Measurements from ENCODE around the gene MUC12. TPM values are rescaled to one million over a fixed set of nuclear protein-coding genes. Genes with fewer than 3 reads are reported as not detected.
"Not testable (repeated sequence)": the region's sequence is repeated elsewhere in the genome, so short reads cannot be mapped to it uniquely, and the experiment has no call there.

MUC12 gene
- polyA plus RNA-seq, 4 donors, result 0.10 to 0.24 TPM; not detected in 2

GRCh38 chr7:101058355-101058754 lies 89.0 kb downstream of the MUC12 start:
- peak; percentile 38 to 57 (median 52) for DNase-seq (ENCODE audit: low read depth in 4 of 4, low spot score in 3 of 4)

- DNase-seq (ENCODE audit: low read depth in 4 of 4, low spot score in 3 of 4), result no peak
Observed at GRCh38 chr7:101059620-101059942, 90.2 kb downstream of the MUC12 start.

- DNase-seq (ENCODE audit: low read depth in 4 of 4, low spot score in 3 of 4), result no peak
Observed at GRCh38 chr7:101060992-101061391, 91.6 kb downstream of the MUC12 start.

- DNase-seq (ENCODE audit: low read depth in 4 of 4, low spot score in 3 of 4), result not testable (repeated sequence)
Observed at GRCh38 chr7:101064176-101064550, 94.8 kb downstream of the MUC12 start.

GRCh38 chr7:101065162-101065561 lies 95.8 kb downstream of the MUC12 start:
- DNase-seq (ENCODE audit: low read depth in 4 of 4, low spot score in 3 of 4), result not testable (repeated sequence)

GRCh38 chr7:101066141-101066832 lies 96.9 kb downstream of the MUC12 start:
- no peak for DNase-seq (ENCODE audit: low read depth in 4 of 4, low spot score in 3 of 4)

GRCh38 chr7:101066833-101067177 lies 97.4 kb downstream of the MUC12 start:
- no peak for DNase-seq (ENCODE audit: low read depth in 4 of 4, low spot score in 3 of 4)

GRCh38 chr7:101068401-101068800 lies 99.0 kb downstream of the MUC12 start:
- no peak for DNase-seq (ENCODE audit: low read depth in 4 of 4, low spot score in 3 of 4)

Other genes starting within 250 kb of the MUC12 start
- under 1 TPM in 2 of 4 donors, not detected in 2; 0.08 to 0.16 TPM for gene EPO, start 249.1 kb upstream of the MUC12 start, polyA plus RNA-seq (ENCODE audit: insufficient read length in 4 of 4)
- under 1 TPM in 1 of 4 donors, not detected in 3; 0.04 TPM for gene ZAN, start 236.0 kb upstream of the MUC12 start, polyA plus RNA-seq (ENCODE audit: insufficient read length in 4 of 4)
- 10 to 100 TPM; 86.1 to 96.3 (median 89.4) TPM for gene EPHB4, start 142.0 kb upstream of the MUC12 start, polyA plus RNA-seq (ENCODE audit: insufficient read length in 4 of 4)
- gene SLC12A9, start 116.9 kb upstream of the MUC12 start, polyA plus RNA-seq (ENCODE audit: insufficient read length in 4 of 4), result 10 to 100 TPM; 19.5 to 28.5 (median 24.9) TPM
- 10 to 100 TPM; 66.1 to 91.5 (median 70.6) TPM for gene TRIP6, start 102.2 kb upstream of the MUC12 start, polyA plus RNA-seq (ENCODE audit: insufficient read length in 4 of 4)
- gene SRRT, start 94.5 kb upstream of the MUC12 start, polyA plus RNA-seq (ENCODE audit: insufficient read length in 4 of 4), result 100 to 1,000 TPM; 152 to 174 (median 162) TPM
- 1 to 10 TPM; 1.5 to 3.4 (median 1.9) TPM for gene UFSP1, start 79.8 kb upstream of the MUC12 start, polyA plus RNA-seq (ENCODE audit: insufficient read length in 4 of 4)
- 1 to 10 TPM; 3.8 to 7.1 (median 4.7) TPM for gene ACHE, start 73.7 kb upstream of the MUC12 start, polyA plus RNA-seq (ENCODE audit: insufficient read length in 4 of 4)
- under 1 TPM; 0.24 to 0.69 (median 0.53) TPM for gene MUC3A, start 20.0 kb upstream of the MUC12 start, polyA plus RNA-seq (ENCODE audit: insufficient read length in 4 of 4)
- gene MUC17, start 50.5 kb downstream of the MUC12 start, polyA plus RNA-seq (ENCODE audit: insufficient read length in 4 of 4), result under 1 TPM in 1 of 4 donors, not detected in 3; 0.13 TPM
- 10 to 100 TPM; 15.6 to 19.0 (median 17.1) TPM for gene TRIM56, start 115.9 kb downstream of the MUC12 start, polyA plus RNA-seq (ENCODE audit: insufficient read length in 4 of 4)
- 1 to 10 TPM in 3 of 4 donors, under 1 TPM in 1; 0.83 to 1.4 (median 1.2) TPM for gene SERPINE1, start 157.5 kb downstream of the MUC12 start, polyA plus RNA-seq (ENCODE audit: insufficient read length in 4 of 4)
- gene AP1S1, start 184.9 kb downstream of the MUC12 start, polyA plus RNA-seq (ENCODE audit: insufficient read length in 4 of 4), result 10 to 100 TPM; 72.9 to 79.6 (median 73.5) TPM
- under 1 TPM; 0.09 to 0.29 (median 0.13) TPM for gene VGF, start 196.0 kb downstream of the MUC12 start, polyA plus RNA-seq (ENCODE audit: insufficient read length in 4 of 4)
- gene NAT16, start 210.7 kb downstream of the MUC12 start, polyA plus RNA-seq (ENCODE audit: insufficient read length in 4 of 4), result under 1 TPM in 1 of 4 donors, not detected in 3; 0.13 TPM
- 1 to 10 TPM in 1 of 4 donors, under 1 TPM in 3; 0.53 to 1.1 (median 0.77) TPM for gene MOGAT3, start 231.5 kb downstream of the MUC12 start, polyA plus RNA-seq (ENCODE audit: insufficient read length in 4 of 4)
- gene PLOD3, start 248.0 kb downstream of the MUC12 start, polyA plus RNA-seq (ENCODE audit: insufficient read length in 4 of 4), result 10 to 100 TPM; 42.1 to 50.0 (median 45.4) TPM
- gene ZNHIT1, start 248.6 kb downstream of the MUC12 start, polyA plus RNA-seq (ENCODE audit: insufficient read length in 4 of 4), result 10 to 100 TPM; 56.5 to 84.1 (median 59.1) TPM

Data from right renal pelvis (tissue), 4 donors.